Calu3 (cell line): ENCODE data around the gene PCSK1. TPM values are rescaled to one million over a fixed set of nuclear protein-coding genes. Genes with fewer than 3 reads are reported as not detected.

Experiments used
- BruUV-seq: library from RNA; stranded (reverse); fragments of 400-500 nt; replicated peaks from 2 replicates; lab custom pipeline; 2021; lab: Mats Ljungman, UMichigan
- CTCF ChIA-PET: fragments of 300-600 bp; sonication (Branson Sonifier 250); formaldehyde crosslinking; loops from one replicate; lab custom pipeline; 2022; ENCODE audit warnings: antibody characterized with exemption; lab: Charles Lee
- DNase-seq: peaks from one replicate; pipeline ENCODE4 v3.0.0; 2022
- H3K27ac Mint-ChIP-seq: one replicate; pipeline ENCODE4 v1.8.0; 2022; ENCODE audit warnings: mixed read lengths; ENCODE audit not compliant: unreplicated experiment
- H3K27me3 Mint-ChIP-seq: one replicate; pipeline ENCODE4 v1.8.0; 2022; ENCODE audit warnings: mixed read lengths; ENCODE audit not compliant: unreplicated experiment
- H3K36me3 Mint-ChIP-seq: one replicate; pipeline ENCODE4 v1.8.0; 2022; ENCODE audit warnings: mild to moderate bottlenecking, moderate library complexity, mixed read lengths; ENCODE audit not compliant: insufficient read depth, unreplicated experiment
- H3K4me1 Mint-ChIP-seq: one replicate; pipeline ENCODE4 v1.8.0; 2022; ENCODE audit warnings: mild to moderate bottlenecking, low read depth, mixed read lengths; ENCODE audit not compliant: unreplicated experiment
- H3K4me3 Mint-ChIP-seq: one replicate; pipeline ENCODE4 v1.8.0; 2022; ENCODE audit warnings: mild to moderate bottlenecking, low read depth, moderate library complexity, mixed read lengths; ENCODE audit not compliant: unreplicated experiment
- H3K9me3 Mint-ChIP-seq: one replicate; pipeline ENCODE4 v1.8.0; 2022; ENCODE audit warnings: low read depth, mixed read lengths; ENCODE audit not compliant: unreplicated experiment
- intact Hi-C: fragments of 100-400 bp; cut with micrococcal nuclease; formaldehyde crosslinking; loops from one replicate; pipeline ENCODE4 v1.10.0; 2022; ENCODE audit not compliant: unreplicated experiment
- total RNA-seq: library from RNA; stranded (reverse); gene quantifications from 2 replicates; pipeline ENCODE4 v1.2.3, GENCODE V29; 2022
- TF ChIP-seq, protein P1 (sequence below): fragments of 200-600 bp; IDR thresholded peaks from one replicate; pipeline ENCODE4 v1.8.0; 2022; ENCODE audit warnings: antibody characterized with exemption; ENCODE audit not compliant: unreplicated experiment

PCSK1 gene
- total RNA-seq, 1 experiment from 2014 or later: not detected

DNA sequence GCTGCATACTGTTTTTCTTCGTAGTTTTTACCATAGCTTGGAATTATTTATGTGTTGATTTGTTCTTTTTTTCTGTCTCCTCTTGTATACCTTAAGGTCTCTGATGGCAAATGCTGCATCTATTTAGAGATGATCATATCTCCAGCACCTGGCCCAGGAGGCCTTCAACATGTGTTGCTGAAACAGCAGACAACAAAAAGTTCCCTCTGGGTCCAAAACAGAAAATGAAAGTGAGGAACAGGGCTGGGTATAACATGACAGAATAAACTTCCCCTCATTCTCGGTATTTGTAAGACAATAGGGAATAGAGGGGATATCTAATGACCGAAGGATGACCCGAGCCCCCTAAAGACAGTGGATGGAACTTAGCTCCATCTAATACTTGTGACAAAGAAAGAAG lies 22.7 kb upstream of the PCSK1 start:
- intact Hi-C loops: no loop called here
- no peak for DNase-seq
- no peak overlapping the region for H3K4me3 Mint-ChIP-seq
- no peak overlapping the region for H3K27ac Mint-ChIP-seq
- H3K4me1 Mint-ChIP-seq: no peaks in the 10 kb centered on the region
- H3K36me3 Mint-ChIP-seq: no peaks in the 10 kb centered on the region
- CTCF ChIA-PET: no interaction called here
- no TSS peak for BruUV-seq
- peaks cover 7% of the 10 kb centered on the region for H3K9me3 Mint-ChIP-seq
- TF ChIP-seq, protein P1, sequence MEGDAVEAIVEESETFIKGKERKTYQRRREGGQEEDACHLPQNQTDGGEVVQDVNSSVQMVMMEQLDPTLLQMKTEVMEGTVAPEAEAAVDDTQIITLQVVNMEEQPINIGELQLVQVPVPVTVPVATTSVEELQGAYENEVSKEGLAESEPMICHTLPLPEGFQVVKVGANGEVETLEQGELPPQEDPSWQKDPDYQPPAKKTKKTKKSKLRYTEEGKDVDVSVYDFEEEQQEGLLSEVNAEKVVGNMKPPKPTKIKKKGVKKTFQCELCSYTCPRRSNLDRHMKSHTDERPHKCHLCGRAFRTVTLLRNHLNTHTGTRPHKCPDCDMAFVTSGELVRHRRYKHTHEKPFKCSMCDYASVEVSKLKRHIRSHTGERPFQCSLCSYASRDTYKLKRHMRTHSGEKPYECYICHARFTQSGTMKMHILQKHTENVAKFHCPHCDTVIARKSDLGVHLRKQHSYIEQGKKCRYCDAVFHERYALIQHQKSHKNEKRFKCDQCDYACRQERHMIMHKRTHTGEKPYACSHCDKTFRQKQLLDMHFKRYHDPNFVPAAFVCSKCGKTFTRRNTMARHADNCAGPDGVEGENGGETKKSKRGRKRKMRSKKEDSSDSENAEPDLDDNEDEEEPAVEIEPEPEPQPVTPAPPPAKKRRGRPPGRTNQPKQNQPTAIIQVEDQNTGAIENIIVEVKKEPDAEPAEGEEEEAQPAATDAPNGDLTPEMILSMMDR: no peak
- peaks cover 39% of the 10 kb centered on the region for H3K27me3 Mint-ChIP-seq

DNA sequence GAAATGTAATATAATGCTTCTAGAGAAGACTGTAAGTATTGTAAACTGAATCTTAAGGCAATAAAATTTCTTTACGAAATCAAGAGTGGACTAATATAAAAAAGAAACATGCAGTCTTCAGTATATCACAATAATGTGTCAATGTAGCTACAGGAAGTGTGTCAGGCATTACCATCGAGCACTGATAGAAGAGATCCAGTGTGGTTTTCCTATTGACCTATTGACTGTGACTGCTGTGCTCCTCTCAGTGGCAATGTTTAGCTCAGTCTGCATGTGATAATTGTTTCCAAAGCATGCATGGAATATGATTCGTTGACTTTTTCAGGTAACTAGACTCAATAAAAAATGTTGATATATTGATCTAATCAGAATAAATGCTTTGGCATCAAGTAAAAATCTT lies 20.3 kb upstream of the PCSK1 start:
- H3K36me3 Mint-ChIP-seq: no peaks in the 10 kb centered on the region
- BruUV-seq: no TSS peak
- intact Hi-C loops: no loop called here
- DNase-seq: no peak
- no peaks in the 10 kb centered on the region for H3K4me1 Mint-ChIP-seq
- peaks cover 49% of the 10 kb centered on the region for H3K27me3 Mint-ChIP-seq
- TF ChIP-seq, protein P1: no peak
- peaks cover 7% of the 10 kb centered on the region for H3K9me3 Mint-ChIP-seq
- CTCF ChIA-PET: no interaction called here
- H3K27ac Mint-ChIP-seq: no peak overlapping the region
- no peak overlapping the region for H3K4me3 Mint-ChIP-seq

DNA sequence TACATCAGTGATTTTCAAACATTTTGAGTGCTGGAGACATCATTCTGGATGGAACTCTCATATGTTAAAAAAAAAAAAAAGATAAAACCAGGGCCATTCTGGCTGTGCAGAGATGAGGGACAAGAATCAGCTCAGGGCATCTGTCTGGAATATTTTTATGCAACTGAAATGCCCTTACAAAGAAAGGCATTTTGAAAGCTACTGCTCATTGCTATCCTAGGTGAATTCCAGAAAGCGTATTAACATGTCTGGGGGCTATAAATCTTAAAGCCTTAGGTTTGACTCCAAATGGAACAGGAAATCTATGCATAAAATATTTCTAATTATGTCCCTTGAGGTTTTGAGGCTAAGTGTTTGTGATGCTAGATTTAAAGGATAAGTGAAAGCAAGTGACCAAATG lies 14.9 kb upstream of the PCSK1 start:
- intact Hi-C loops: no loop called here
- CTCF ChIA-PET: interaction anchor here (0.7 kb wide), 1 partner anchor 71 kb away, joined by 3 read pairs; no protein-coding TSS in a partner anchor
- no TSS peak for BruUV-seq
- Mint-ChIP-seq H3K36me3 (no peaks in the 10 kb centered on the region), H3K4me1 (no peaks in the 10 kb centered on the region), H3K27ac (no peak overlapping the region), H3K27me3 (peaks cover 84% of the 10 kb centered on the region), H3K4me3 (no peak overlapping the region), H3K9me3 (no peaks in the 10 kb centered on the region)
- TF ChIP-seq, protein P1: no peak
- DNase-seq: no peak

DNA sequence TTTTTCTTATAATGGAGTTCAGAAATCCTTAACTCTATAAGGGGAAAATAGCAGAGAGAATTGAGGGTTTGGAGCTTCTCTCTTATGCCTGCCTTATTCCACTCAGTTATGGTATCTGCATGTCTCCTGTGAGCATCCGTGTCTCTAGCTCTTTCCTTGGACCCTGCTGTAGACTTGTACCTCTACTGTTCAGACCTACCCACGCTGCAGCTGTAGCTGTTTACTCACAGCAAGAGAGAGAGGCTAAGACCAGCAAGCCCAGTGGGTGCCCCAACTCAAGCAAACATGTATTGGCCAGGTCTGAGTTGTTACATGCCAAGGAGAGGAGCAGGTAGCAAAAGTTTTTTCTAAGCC lies 7.1 kb upstream of the PCSK1 start:
- H3K27ac Mint-ChIP-seq: no peak overlapping the region
- intact Hi-C loops: no loop called here
- peaks cover 88% of the 10 kb centered on the region for H3K27me3 Mint-ChIP-seq
- H3K9me3 Mint-ChIP-seq: no peaks in the 10 kb centered on the region
- CTCF ChIA-PET: interaction anchor here (0.7 to 1.1 kb wide), 6 partner anchors 10 to 464 kb away, joined by 3 to 8 read pairs (median 4); no protein-coding TSS in a partner anchor
- H3K4me3 Mint-ChIP-seq: no peak overlapping the region
- H3K36me3 Mint-ChIP-seq: no peaks in the 10 kb centered on the region
- DNase-seq: no peak
- H3K4me1 Mint-ChIP-seq: no peaks in the 10 kb centered on the region
- TF ChIP-seq, protein P1: no peak
- no TSS peak for BruUV-seq
